HEK293 (cell line): Measurements from ENCODE around the gene BCL2.

Source experiments
- CTCF ChIA-PET: fragments of 350-600 bp; formaldehyde crosslinking; extraction: SDS; loops from one replicate; lab custom pipeline; 2021; ENCODE audit warnings: antibody characterized with exemption; lab: Yijun Ruan, JAX
- POLR2A ChIA-PET: fragments of 300-600 bp; formaldehyde crosslinking; extraction: SDS; loops from one replicate; lab custom pipeline; 2020; ENCODE audit warnings: antibody characterized with exemption, inconsistent platforms; lab: Yijun Ruan, JAX
- H3K27ac ChIP-seq: fragments of 200-500 bp; sonication (Bioruptor generic); 2 replicates; pipeline ENCODE4 v1.5.1; 2014; ENCODE audit warnings: low read depth, low read length, control low read depth, inconsistent platforms; ENCODE audit errors: extremely low read depth
- H3K36me3 ChIP-seq, 2 experiments: fragments of 200-500 bp in 1 of 2; sonication (Bioruptor generic) in 1 of 2; 1 replicate in 1 of 2; 2 replicates in 1 of 2; pipeline ENCODE4 v1.5.1; 2014 to 2017; ENCODE audit warnings: inconsistent platforms in 2 of 2, low read length in 2 of 2; ENCODE audit not compliant: control insufficient read depth in 2 of 2, insufficient read depth in 1 of 2
- H3K4me1 ChIP-seq: fragments of 200-500 bp; sonication (Bioruptor generic); 2 replicates; pipeline ENCODE4 v1.5.1; 2014; ENCODE audit warnings: mild to moderate bottlenecking, low read length, inconsistent platforms; ENCODE audit not compliant: control insufficient read depth, insufficient read depth
- H3K4me3 ChIP-seq: 2 replicates; pipeline ENCODE4 v1.5.1; 2011; ENCODE audit warnings: low read depth, mild to moderate bottlenecking, control low read depth, low read length, moderate library complexity
- H3K9me3 ChIP-seq: fragments of 200-500 bp; sonication (Bioruptor generic); 2 replicates; pipeline ENCODE4 v1.5.1; 2014; ENCODE audit warnings: low read depth, low read length, inconsistent platforms; ENCODE audit not compliant: control insufficient read depth, insufficient read depth
- BCL11B ChIP-seq: fragments of 450-650 bp; formaldehyde crosslinking; IDR thresholded peaks from 2 replicates; pipeline ENCODE4 v1.5.1; 2016; ENCODE audit warnings: low read depth, missing biosample characterization, missing genetic modification characterization
- GLI2 ChIP-seq: fragments of 450-650 bp; formaldehyde crosslinking; IDR thresholded peaks from 2 replicates; pipeline ENCODE4; 2017; ENCODE audit warnings: missing biosample characterization, missing genetic modification characterization, low read depth, borderline replicate concordance
- HOXD13 ChIP-seq: sonication (generic); formaldehyde crosslinking; IDR thresholded peaks from 2 replicates; pipeline ENCODE4 v1.8.0; 2022; ENCODE audit warnings: missing genetic modification reagents, borderline replicate concordance
- KLF10 ChIP-seq: fragments of 450-650 bp; IDR thresholded peaks from 2 replicates; pipeline ENCODE4 v1.5.1; 2018; ENCODE audit warnings: missing biosample characterization, mild to moderate bottlenecking, missing genetic modification characterization
- KLF16 ChIP-seq: fragments of 450-650 bp; formaldehyde crosslinking; IDR thresholded peaks from 2 replicates; pipeline ENCODE4 v1.5.1; 2017; ENCODE audit warnings: missing biosample characterization, missing genetic modification characterization
- ZBTB20 ChIP-seq: fragments of 450-650 bp; formaldehyde crosslinking; IDR thresholded peaks from 2 replicates; pipeline ENCODE4 v1.5.1; 2016; ENCODE audit warnings: missing biosample characterization, missing genetic modification characterization
- ZEB2 ChIP-seq: fragments of 450-650 bp; formaldehyde crosslinking; IDR thresholded peaks from 2 replicates; pipeline ENCODE4 v1.5.1; 2016; ENCODE audit warnings: missing biosample characterization, missing genetic modification characterization
- ZFHX2 ChIP-seq: fragments of 450-650 bp; formaldehyde crosslinking; conservative IDR thresholded peaks from 2 replicates; pipeline ENCODE4 v1.5.1; 2016; ENCODE audit warnings: missing biosample characterization, missing genetic modification characterization
- ZFP69B ChIP-seq: fragments of 450-650 bp; formaldehyde crosslinking; IDR thresholded peaks from 2 replicates; pipeline ENCODE4 v1.5.1; 2016; ENCODE audit warnings: missing biosample characterization, missing genetic modification characterization
- ZNF112 ChIP-seq: fragments of 450-650 bp; formaldehyde crosslinking; IDR thresholded peaks from 2 replicates; pipeline ENCODE4 v1.5.0; 2017; ENCODE audit warnings: missing biosample characterization, missing genetic modification characterization
- ZNF138 ChIP-seq: fragments of 450-650 bp; formaldehyde crosslinking; IDR thresholded peaks from 2 replicates; pipeline ENCODE4 v1.5.1; 2016; ENCODE audit warnings: missing biosample characterization, missing genetic modification characterization, borderline replicate concordance
- ZNF174 ChIP-seq: fragments of 450-650 bp; formaldehyde crosslinking; IDR thresholded peaks from 2 replicates; pipeline ENCODE4 v1.5.0; 2017; ENCODE audit warnings: missing biosample characterization, mild to moderate bottlenecking, missing genetic modification characterization
- ZNF175 ChIP-seq: fragments of 450-650 bp; formaldehyde crosslinking; IDR thresholded peaks from 2 replicates; pipeline ENCODE4 v1.5.1; 2016; ENCODE audit warnings: missing biosample characterization, missing genetic modification characterization
- ZNF2 ChIP-seq: fragments of 450-650 bp; formaldehyde crosslinking; IDR thresholded peaks from 2 replicates; pipeline ENCODE4 v1.5.1; 2016; ENCODE audit warnings: missing biosample characterization, missing genetic modification characterization
- ZNF223 ChIP-seq: fragments of 450-650 bp; formaldehyde crosslinking; IDR thresholded peaks from 2 replicates; pipeline ENCODE4 v1.5.1; 2016; ENCODE audit warnings: missing biosample characterization, missing genetic modification characterization
- ZNF24 ChIP-seq: fragments of 450-650 bp; formaldehyde crosslinking; IDR thresholded peaks from 2 replicates; pipeline ENCODE4 v1.5.1; 2016; ENCODE audit warnings: missing biosample characterization, missing genetic modification characterization
- ZNF341 ChIP-seq: fragments of 450-650 bp; formaldehyde crosslinking; IDR thresholded peaks from 2 replicates; pipeline ENCODE4; 2016; ENCODE audit warnings: low read depth, missing biosample characterization, missing genetic modification characterization
- ZNF391 ChIP-seq: fragments of 450-650 bp; formaldehyde crosslinking; IDR thresholded peaks from 2 replicates; pipeline ENCODE4 v1.5.1; 2016; ENCODE audit warnings: low read depth, missing biosample characterization, missing genetic modification characterization, borderline replicate concordance
- ZNF548 ChIP-seq: fragments of 450-650 bp; formaldehyde crosslinking; IDR thresholded peaks from 2 replicates; pipeline ENCODE4 v1.5.1; 2016; ENCODE audit warnings: missing biosample characterization, missing genetic modification characterization
- ZNF558 ChIP-seq: fragments of 450-650 bp; formaldehyde crosslinking; IDR thresholded peaks from 2 replicates; pipeline ENCODE4 v1.5.1; 2016; ENCODE audit warnings: missing biosample characterization, missing genetic modification characterization
- ZNF560 ChIP-seq: fragments of 450-650 bp; formaldehyde crosslinking; IDR thresholded peaks from 2 replicates; pipeline ENCODE4 v1.5.1; 2017; ENCODE audit warnings: missing biosample characterization, missing genetic modification characterization, borderline replicate concordance
- ZNF677 ChIP-seq: fragments of 450-650 bp; IDR thresholded peaks from 2 replicates; pipeline ENCODE4 v1.5.0; 2018; ENCODE audit warnings: missing biosample characterization, mild to moderate bottlenecking, missing genetic modification characterization, moderate library complexity
- ZSCAN23 ChIP-seq: fragments of 450-650 bp; formaldehyde crosslinking; IDR thresholded peaks from 2 replicates; pipeline ENCODE4 v1.5.1; 2016; ENCODE audit warnings: missing biosample characterization, missing genetic modification characterization
- ZXDB ChIP-seq: fragments of 450-650 bp; formaldehyde crosslinking; IDR thresholded peaks from 2 replicates; pipeline ENCODE4 v1.5.1; 2016; ENCODE audit warnings: missing biosample characterization, missing genetic modification characterization
- TF ChIP-seq, protein P1 (sequence below): fragments of 450-650 bp; IDR thresholded peaks from 2 replicates; pipeline ENCODE4 v1.5.1; 2018; ENCODE audit warnings: missing biosample characterization, mild to moderate bottlenecking, missing genetic modification characterization
- TF ChIP-seq, protein P2 (sequence below): fragments of 450-650 bp; formaldehyde crosslinking; IDR thresholded peaks from 2 replicates; pipeline ENCODE4 v1.5.1; 2016; ENCODE audit warnings: missing biosample characterization, missing genetic modification characterization, low read depth
- TF ChIP-seq, protein P3 (sequence below): fragments of 450-650 bp; formaldehyde crosslinking; IDR thresholded peaks from 2 replicates; pipeline ENCODE4 v1.5.1; 2017; ENCODE audit warnings: missing biosample characterization, mild to moderate bottlenecking, missing genetic modification characterization, moderate library complexity
- TF ChIP-seq, protein P4 (sequence below): fragments of 450-650 bp; formaldehyde crosslinking; IDR thresholded peaks from 2 replicates; pipeline ENCODE4 v1.5.1; 2016; ENCODE audit warnings: missing biosample characterization, missing genetic modification characterization

The BCL2 gene

DNA sequence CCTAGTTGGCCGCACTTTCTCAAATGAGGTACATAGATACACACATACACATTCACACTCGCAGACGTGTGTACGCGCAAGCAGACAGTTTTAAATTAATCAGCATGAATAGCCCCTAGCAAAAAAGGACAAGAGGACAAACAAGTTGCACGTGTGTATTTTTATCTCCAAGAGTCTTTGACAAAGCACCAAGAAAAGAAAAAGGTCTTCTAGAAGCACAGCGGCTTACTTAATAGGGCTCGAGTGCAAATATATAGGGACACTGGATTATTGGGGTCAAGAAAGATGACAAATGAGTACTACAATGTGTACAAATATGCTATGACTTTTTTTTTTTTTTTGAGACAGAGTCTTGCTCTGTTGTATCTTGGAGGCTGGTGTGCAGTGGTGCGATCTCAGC, 1.7 kb upstream of the BCL2 start:
- TF ChIP-seq ZNF112 (tag by site-specific recombination): no peak
- TF ChIP-seq ZNF24 (tag by site-specific recombination): no peak
- TF ChIP-seq GLI2: no peak
- TF ChIP-seq, protein P1, sequence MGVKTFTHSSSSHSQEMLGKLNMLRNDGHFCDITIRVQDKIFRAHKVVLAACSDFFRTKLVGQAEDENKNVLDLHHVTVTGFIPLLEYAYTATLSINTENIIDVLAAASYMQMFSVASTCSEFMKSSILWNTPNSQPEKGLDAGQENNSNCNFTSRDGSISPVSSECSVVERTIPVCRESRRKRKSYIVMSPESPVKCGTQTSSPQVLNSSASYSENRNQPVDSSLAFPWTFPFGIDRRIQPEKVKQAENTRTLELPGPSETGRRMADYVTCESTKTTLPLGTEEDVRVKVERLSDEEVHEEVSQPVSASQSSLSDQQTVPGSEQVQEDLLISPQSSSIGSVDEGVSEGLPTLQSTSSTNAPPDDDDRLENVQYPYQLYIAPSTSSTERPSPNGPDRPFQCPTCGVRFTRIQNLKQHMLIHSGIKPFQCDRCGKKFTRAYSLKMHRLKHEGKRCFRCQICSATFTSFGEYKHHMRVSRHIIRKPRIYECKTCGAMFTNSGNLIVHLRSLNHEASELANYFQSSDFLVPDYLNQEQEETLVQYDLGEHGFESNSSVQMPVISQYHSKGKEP: no peak
- TF ChIP-seq ZEB2: no peak
- no peak for TF ChIP-seq ZNF391
- TF ChIP-seq, protein P2, sequence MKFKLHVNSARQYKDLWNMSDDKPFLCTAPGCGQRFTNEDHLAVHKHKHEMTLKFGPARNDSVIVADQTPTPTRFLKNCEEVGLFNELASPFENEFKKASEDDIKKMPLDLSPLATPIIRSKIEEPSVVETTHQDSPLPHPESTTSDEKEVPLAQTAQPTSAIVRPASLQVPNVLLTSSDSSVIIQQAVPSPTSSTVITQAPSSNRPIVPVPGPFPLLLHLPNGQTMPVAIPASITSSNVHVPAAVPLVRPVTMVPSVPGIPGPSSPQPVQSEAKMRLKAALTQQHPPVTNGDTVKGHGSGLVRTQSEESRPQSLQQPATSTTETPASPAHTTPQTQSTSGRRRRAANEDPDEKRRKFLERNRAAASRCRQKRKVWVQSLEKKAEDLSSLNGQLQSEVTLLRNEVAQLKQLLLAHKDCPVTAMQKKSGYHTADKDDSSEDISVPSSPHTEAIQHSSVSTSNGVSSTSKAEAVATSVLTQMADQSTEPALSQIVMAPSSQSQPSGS: no peak
- TF ChIP-seq ZNF558: no peak
- TF ChIP-seq, protein P3, sequence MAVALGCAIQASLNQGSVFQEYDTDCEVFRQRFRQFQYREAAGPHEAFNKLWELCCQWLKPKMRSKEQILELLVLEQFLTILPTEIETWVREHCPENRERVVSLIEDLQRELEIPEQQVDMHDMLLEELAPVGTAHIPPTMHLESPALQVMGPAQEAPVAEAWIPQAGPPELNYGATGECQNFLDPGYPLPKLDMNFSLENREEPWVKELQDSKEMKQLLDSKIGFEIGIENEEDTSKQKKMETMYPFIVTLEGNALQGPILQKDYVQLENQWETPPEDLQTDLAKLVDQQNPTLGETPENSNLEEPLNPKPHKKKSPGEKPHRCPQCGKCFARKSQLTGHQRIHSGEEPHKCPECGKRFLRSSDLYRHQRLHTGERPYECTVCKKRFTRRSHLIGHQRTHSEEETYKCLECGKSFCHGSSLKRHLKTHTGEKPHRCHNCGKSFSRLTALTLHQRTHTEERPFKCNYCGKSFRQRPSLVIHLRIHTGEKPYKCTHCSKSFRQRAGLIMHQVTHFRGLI (tag by site-specific recombination): no peak
- no peak for TF ChIP-seq ZFP69B (tag by site-specific recombination)
- CTCF ChIA-PET: interaction anchor here (0.6 to 6.8 kb wide), 6 partner anchors 185 to 314 kb away, joined by 3 to 119 read pairs (median 3); no protein-coding TSS in a partner anchor
- Histone ChIP-seq H3K4me3 (no peak overlapping the region), H3K27ac (peak overlapping the region; percentile 88; the same call in 1 of the 2 replicates), H3K4me1 (peaks cover 17% of the 10 kb centered on the region; the same call in 1 of the 2 replicates), H3K36me3 (no peaks in the 10 kb centered on the region), H3K9me3 (no peaks in the 10 kb centered on the region)
- POLR2A ChIA-PET: no interaction called here

DNA sequence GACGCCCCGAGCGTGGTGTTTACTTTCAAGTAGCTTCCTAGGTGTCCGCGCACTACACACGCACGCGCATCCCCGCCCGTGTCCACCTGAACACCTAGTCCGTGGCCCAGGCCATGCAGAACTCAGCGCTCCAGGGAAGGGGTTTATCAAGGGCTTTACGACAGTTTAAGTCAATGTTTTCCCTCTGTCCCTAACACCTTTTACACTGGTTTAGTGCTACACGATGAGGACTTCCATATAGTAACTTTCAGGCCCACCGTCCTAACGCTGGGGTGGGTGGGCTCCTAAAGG, 1.4 kb upstream of the BCL2 start:
- Histone ChIP-seq H3K36me3 (no peaks in the 10 kb centered on the region), H3K4me1 (peaks cover 20% of the 10 kb centered on the region; the same call in 1 of the 2 replicates), H3K9me3 (no peaks in the 10 kb centered on the region), H3K4me3 (peak overlapping the region; percentile 54; the same call in 1 of the 2 replicates), H3K27ac (peak overlapping the region; percentile 88; the same call in 1 of the 2 replicates)
- ChIA-PET POLR2A (no interaction called here), CTCF (interaction anchor here (0.6 to 1.0 kb wide), 3 partner anchors 185 to 304 kb away, joined by 3 read pairs; no protein-coding TSS in a partner anchor)
- TF ChIP-seq ZNF677 (tag by site-specific recombination) (no peak), ZNF174 (no peak), ZNF138 (tag by site-specific recombination) (no peak), ZFHX2 (0 out of 2 replicates have a peak, but pooled peaks have one; percentile 4), ZSCAN23 (tag by site-specific recombination) (no peak), ZNF2 (no peak), ZXDB (tag by site-specific recombination) (peak; percentile 7; the same call in 1 of the 2 replicates)

DNA sequence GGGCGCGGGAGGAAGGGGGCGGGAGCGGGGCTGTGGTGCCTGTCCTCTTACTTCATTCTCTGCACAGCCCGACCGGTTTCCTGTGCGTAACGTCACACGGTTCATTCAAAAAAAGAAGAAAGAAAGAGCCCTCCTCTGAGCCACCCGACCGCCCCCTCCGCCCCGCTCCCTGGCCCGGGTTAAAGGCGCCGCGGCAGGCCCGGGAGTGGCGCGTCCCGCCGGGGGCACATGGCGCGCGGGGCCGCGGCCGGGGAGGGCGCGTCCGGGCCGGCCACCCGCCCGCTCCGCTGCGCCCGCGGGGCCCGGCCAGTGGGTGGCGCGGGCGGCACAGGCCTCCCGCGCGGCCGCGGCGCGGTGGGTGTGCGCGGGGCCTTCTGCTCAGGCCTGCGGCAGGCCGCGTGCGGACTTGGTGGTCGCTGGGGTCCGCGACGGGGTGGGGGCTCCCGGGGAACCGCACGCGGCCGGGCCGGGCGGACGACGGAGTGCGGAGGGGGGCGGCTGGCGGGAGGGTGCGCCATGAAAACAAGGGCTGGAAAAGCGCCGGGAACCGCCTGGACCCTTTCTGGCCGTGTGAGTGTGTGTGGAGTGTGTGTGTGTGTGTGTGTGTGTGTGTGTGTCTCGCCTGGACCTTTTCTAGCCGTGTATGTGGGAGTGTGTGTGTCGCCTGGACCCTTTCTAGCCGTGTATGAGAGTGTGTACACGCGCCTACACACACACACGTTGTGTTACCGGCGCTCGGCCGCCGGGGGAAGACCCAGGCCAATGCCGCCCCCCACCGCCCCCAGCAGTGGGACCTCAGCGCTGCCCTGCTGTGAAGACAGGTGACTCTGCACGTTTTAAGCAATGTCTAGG, 780 bp upstream of the BCL2 start:
- ChIA-PET POLR2A (no interaction called here), CTCF (interaction anchor here (0.6 to 1.5 kb wide), 5 partner anchors 20 to 304 kb away, joined by 3 to 7 read pairs (median 3); no protein-coding TSS in a partner anchor)
- peak overlapping the region; percentile 88; the same call in 1 of the 2 replicates for H3K27ac ChIP-seq
- TF ChIP-seq, protein P4, sequence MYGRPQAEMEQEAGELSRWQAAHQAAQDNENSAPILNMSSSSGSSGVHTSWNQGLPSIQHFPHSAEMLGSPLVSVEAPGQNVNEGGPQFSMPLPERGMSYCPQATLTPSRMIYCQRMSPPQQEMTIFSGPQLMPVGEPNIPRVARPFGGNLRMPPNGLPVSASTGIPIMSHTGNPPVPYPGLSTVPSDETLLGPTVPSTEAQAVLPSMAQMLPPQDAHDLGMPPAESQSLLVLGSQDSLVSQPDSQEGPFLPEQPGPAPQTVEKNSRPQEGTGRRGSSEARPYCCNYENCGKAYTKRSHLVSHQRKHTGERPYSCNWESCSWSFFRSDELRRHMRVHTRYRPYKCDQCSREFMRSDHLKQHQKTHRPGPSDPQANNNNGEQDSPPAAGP (tag by site-specific recombination): 0 out of 2 replicates have a peak, but pooled peaks have one; percentile 18
- TF ChIP-seq HOXD13 (CRISPR knock-in tag): no peak
- TF ChIP-seq ZNF560 (tag by site-specific recombination): no peak
- peak; percentile 76 for TF ChIP-seq ZNF341
- no peak for TF ChIP-seq ZNF175 (tag by site-specific recombination)
- TF ChIP-seq ZNF548: no peak
- TF ChIP-seq ZBTB20: no peak; the same call in 1 of the 2 replicates
- peak; percentile 73; the same call in 1 of the 2 replicates for TF ChIP-seq BCL11B (tag by site-specific recombination)
- no peak for TF ChIP-seq KLF10 (tag by site-specific recombination)
- TF ChIP-seq KLF16 (tag by site-specific recombination): peak; percentile 62
- peak; percentile 96 for TF ChIP-seq ZNF223 (tag by site-specific recombination)

More for the DNA sequence above, 780 bp upstream of the BCL2 start:
- peak overlapping the region; percentile 54 for H3K4me3 ChIP-seq
- peaks cover 23% of the 10 kb centered on the region; the same call in 1 of the 2 replicates for H3K4me1 ChIP-seq
- no peaks in the 10 kb centered on the region for H3K36me3 ChIP-seq
- H3K9me3 ChIP-seq: no peaks in the 10 kb centered on the region
